Measurements from ENCODE around the gene THOC7. TPM values are rescaled to one million over a fixed set of nuclear protein-coding genes. Genes with fewer than 3 reads are reported as not detected.

The THOC7 gene
- total RNA-seq, 1 donor from 2014 or later, result 43.3 TPM

DNA sequence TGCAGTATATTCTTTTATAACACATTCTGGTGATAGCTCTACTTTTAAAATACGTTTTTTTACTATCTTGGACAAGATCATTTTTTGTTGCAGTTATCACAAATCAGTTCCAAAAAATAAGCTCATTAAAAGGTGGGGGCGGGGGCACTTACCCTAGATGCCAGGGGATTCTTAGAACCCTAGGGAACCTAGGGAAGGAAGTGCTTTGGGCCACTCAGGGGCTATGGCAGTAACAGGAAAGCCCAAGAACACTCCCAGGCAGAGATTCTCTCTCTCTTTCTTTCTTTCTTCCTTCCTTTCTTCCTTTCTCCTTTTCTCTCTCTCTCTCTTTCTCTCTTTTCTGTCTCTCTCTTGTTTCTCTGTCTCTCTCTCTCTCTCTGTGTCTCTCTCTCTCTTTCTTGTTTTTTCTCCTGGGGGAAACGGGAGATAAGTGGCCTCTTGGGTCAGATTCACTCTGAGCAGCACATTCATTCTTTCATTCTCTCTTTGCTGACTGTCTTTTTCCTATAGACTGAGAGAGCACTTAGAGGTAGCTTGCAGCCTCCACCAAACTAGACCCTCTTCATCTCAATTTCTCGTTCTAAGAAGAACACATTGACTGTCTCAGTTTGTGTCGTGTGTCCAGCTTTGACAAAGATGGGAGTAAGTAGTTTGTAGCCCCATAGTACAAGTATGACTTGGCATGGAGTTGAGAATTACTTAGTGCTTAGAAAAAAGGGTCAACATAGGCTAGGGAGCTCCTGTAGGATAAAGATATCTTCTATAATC, 32.0 kb upstream of the THOC7 start:
- TF ChIP-seq, protein P1, sequence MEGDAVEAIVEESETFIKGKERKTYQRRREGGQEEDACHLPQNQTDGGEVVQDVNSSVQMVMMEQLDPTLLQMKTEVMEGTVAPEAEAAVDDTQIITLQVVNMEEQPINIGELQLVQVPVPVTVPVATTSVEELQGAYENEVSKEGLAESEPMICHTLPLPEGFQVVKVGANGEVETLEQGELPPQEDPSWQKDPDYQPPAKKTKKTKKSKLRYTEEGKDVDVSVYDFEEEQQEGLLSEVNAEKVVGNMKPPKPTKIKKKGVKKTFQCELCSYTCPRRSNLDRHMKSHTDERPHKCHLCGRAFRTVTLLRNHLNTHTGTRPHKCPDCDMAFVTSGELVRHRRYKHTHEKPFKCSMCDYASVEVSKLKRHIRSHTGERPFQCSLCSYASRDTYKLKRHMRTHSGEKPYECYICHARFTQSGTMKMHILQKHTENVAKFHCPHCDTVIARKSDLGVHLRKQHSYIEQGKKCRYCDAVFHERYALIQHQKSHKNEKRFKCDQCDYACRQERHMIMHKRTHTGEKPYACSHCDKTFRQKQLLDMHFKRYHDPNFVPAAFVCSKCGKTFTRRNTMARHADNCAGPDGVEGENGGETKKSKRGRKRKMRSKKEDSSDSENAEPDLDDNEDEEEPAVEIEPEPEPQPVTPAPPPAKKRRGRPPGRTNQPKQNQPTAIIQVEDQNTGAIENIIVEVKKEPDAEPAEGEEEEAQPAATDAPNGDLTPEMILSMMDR (IDR thresholded peaks at IDR 0.05; ENCODE audit: partially characterized antibody, unreplicated experiment), result no peak
- peaks cover 2% of the 10 kb centered on the region for H3K27me3 Mint-ChIP-seq (ENCODE audit: unreplicated experiment)
- no peak overlapping the region for H3K4me3 Mint-ChIP-seq (ENCODE audit: unreplicated experiment)
- H3K9me3 Mint-ChIP-seq (ENCODE audit: unreplicated experiment), result no peaks in the 10 kb centered on the region
- no peak for DNase-seq
- no peak overlapping the region for H3K27ac Mint-ChIP-seq (ENCODE audit: unreplicated experiment)
- H3K36me3 Mint-ChIP-seq (ENCODE audit: unreplicated experiment), result no peaks in the 10 kb centered on the region
- peaks cover 7% of the 10 kb centered on the region for H3K4me1 Mint-ChIP-seq (ENCODE audit: low read depth, unreplicated experiment)

DNA sequence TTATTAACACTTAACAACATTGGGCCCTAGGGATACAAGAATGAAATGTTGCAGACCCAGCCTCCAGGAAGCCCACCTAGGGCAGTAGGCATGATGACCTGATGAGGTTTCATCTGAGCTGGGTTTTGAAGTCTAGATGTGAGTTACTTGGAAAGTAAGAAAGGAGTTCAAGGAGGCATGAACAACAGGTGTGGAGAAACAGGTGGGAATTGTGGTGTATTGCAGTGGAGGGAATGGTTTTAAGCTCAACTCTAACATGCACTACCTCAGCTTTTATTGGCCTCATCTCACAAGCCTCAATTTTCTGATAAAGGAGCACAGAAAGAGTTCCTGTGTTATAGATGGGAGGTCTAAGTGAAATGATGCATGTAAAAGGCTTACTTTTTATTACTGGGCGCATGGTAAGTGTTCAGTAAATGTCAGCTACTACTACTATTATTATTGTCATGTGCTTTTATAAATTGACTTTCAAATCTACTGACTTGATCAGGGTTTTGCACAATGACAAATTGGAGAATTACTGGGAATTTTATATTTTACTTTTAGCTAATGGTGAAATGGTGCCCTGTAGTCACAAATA, 29.3 kb upstream of the THOC7 start:
- DNase-seq, result no peak
- no peaks in the 10 kb centered on the region for H3K36me3 Mint-ChIP-seq (ENCODE audit: unreplicated experiment)
- TF ChIP-seq, protein P1 (IDR thresholded peaks at IDR 0.05; ENCODE audit: partially characterized antibody, unreplicated experiment), result no peak
- H3K4me3 Mint-ChIP-seq (ENCODE audit: unreplicated experiment), result no peak overlapping the region
- peaks cover 2% of the 10 kb centered on the region for H3K27me3 Mint-ChIP-seq (ENCODE audit: unreplicated experiment)
- peaks cover 9% of the 10 kb centered on the region for H3K4me1 Mint-ChIP-seq (ENCODE audit: low read depth, unreplicated experiment)
- no peaks in the 10 kb centered on the region for H3K9me3 Mint-ChIP-seq (ENCODE audit: unreplicated experiment)
- H3K27ac Mint-ChIP-seq (ENCODE audit: unreplicated experiment), result no peak overlapping the region

DNA sequence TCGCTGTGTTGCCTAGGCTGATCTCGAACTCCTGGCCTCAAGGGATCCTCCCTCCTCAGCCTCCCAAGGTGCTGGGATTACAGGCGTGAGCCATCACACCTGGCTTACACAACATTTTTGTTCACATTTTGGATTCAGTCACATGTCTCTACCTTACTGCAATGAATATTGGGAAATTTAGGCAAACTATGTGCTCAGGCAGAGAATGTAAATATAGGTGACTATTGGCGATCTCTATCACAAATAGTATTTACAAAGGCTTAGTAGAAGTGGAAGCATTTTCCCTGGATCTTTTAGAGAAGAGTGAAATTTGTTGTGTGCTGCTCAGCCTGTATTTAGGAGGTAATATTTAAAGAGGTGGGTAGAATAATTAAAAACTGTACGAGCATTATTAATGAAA, 27.9 kb upstream of the THOC7 start:
- Mint-ChIP-seq H3K4me1 (ENCODE audit: low read depth, unreplicated experiment) (peaks cover 11% of the 10 kb centered on the region), H3K27ac (ENCODE audit: unreplicated experiment) (no peak overlapping the region), H3K9me3 (ENCODE audit: unreplicated experiment) (no peaks in the 10 kb centered on the region), H3K36me3 (ENCODE audit: unreplicated experiment) (no peaks in the 10 kb centered on the region), H3K27me3 (ENCODE audit: unreplicated experiment) (peaks cover 2% of the 10 kb centered on the region), H3K4me3 (ENCODE audit: unreplicated experiment) (no peak overlapping the region)
- TF ChIP-seq, protein P1 (IDR thresholded peaks at IDR 0.05; ENCODE audit: partially characterized antibody, unreplicated experiment), result no peak
- no peak for DNase-seq

DNA sequence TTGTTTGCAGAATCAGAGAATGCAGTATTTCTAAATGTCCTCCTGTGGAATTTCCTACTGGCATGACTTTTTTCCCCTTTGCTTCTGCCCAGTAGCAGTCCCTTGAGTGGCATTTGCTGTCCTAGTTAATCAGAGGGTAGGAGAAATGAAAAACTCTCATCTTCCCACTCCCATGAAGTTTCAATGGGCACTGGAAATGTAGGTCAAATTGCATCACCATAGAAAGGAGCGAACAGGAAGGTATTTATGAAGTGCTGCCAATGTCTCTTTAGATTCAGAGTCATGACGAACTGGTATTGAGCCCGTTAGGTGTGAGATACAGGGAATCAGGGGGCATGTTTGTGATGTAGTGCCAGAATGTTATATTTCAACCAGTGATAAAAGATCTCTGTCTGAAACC, 23.3 kb upstream of the THOC7 start:
- Mint-ChIP-seq H3K9me3 (ENCODE audit: unreplicated experiment) (no peaks in the 10 kb centered on the region), H3K36me3 (ENCODE audit: unreplicated experiment) (no peaks in the 10 kb centered on the region), H3K4me3 (ENCODE audit: unreplicated experiment) (no peak overlapping the region), H3K4me1 (ENCODE audit: low read depth, unreplicated experiment) (peaks cover 4% of the 10 kb centered on the region), H3K27ac (ENCODE audit: unreplicated experiment) (no peak overlapping the region), H3K27me3 (ENCODE audit: unreplicated experiment) (no peaks in the 10 kb centered on the region)
- DNase-seq, result no peak
- TF ChIP-seq, protein P1 (IDR thresholded peaks at IDR 0.05; ENCODE audit: partially characterized antibody, unreplicated experiment), result no peak

DNA sequence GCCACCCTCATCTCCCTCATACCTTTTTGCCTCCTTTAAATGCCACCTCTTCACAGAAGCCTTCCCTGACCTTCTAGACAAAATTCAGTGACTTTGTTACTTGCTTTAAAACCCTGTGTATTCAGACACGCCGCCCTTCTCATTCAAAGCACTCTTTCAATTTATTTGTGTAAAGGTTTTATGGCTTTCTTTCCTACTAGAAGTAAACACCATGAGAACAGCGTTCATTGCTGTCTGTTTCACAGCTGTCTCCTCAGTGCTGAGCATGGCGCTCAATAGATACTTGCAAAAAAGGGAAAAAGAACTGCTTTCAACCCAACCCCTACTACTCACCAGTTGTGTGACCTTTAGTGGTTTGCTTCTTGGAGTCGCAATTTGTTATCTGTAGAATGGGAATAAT, 17.0 kb upstream of the THOC7 start:
- TF ChIP-seq, protein P1 (IDR thresholded peaks at IDR 0.05; ENCODE audit: partially characterized antibody, unreplicated experiment), result no peak
- no peaks in the 10 kb centered on the region for H3K36me3 Mint-ChIP-seq (ENCODE audit: unreplicated experiment)
- no peak overlapping the region for H3K4me3 Mint-ChIP-seq (ENCODE audit: unreplicated experiment)
- H3K27me3 Mint-ChIP-seq (ENCODE audit: unreplicated experiment), result no peaks in the 10 kb centered on the region
- no peaks in the 10 kb centered on the region for H3K9me3 Mint-ChIP-seq (ENCODE audit: unreplicated experiment)
- peaks cover 13% of the 10 kb centered on the region for H3K4me1 Mint-ChIP-seq (ENCODE audit: low read depth, unreplicated experiment)
- DNase-seq, result no peak
- H3K27ac Mint-ChIP-seq (ENCODE audit: unreplicated experiment), result no peak overlapping the region
